ENCODE results near the gene SNCAIP. TPM values are rescaled to one million over a fixed set of nuclear protein-coding genes. Genes with fewer than 3 reads are reported as not detected.

The SNCAIP gene
- total RNA-seq, 4 donors from 2014 or later: 2.4 to 6.5 (median 4.0) TPM

GRCh38 chr5:122405751-122406150 lies 93.7 kb downstream of the SNCAIP start:
- no peak for DNase-seq (ENCODE audit: low spot score in 2 of 2)
- Histone ChIP-seq H3K9me3 (no peaks in the 10 kb centered on the region), H3K27ac (no peak overlapping the region), H3K36me3 (no peaks in the 10 kb centered on the region), H3K4me1 (peaks cover 7% of the 10 kb centered on the region), H3K27me3 (no peaks in the 10 kb centered on the region), H3K4me3 (no peak overlapping the region)
- TF ChIP-seq POLR2A (IDR thresholded peaks at IDR 0.05) (no peak), EP300 (IDR thresholded peaks at IDR 0.05) (no peak), POLR2AphosphoS5 (IDR thresholded peaks at IDR 0.05) (no peak)
- TF ChIP-seq, protein P1, sequence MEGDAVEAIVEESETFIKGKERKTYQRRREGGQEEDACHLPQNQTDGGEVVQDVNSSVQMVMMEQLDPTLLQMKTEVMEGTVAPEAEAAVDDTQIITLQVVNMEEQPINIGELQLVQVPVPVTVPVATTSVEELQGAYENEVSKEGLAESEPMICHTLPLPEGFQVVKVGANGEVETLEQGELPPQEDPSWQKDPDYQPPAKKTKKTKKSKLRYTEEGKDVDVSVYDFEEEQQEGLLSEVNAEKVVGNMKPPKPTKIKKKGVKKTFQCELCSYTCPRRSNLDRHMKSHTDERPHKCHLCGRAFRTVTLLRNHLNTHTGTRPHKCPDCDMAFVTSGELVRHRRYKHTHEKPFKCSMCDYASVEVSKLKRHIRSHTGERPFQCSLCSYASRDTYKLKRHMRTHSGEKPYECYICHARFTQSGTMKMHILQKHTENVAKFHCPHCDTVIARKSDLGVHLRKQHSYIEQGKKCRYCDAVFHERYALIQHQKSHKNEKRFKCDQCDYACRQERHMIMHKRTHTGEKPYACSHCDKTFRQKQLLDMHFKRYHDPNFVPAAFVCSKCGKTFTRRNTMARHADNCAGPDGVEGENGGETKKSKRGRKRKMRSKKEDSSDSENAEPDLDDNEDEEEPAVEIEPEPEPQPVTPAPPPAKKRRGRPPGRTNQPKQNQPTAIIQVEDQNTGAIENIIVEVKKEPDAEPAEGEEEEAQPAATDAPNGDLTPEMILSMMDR (IDR thresholded peaks at IDR 0.05): no peak
- WGBS: 96% methylated on average over 3 of the region's 3 CpGs

DNA sequence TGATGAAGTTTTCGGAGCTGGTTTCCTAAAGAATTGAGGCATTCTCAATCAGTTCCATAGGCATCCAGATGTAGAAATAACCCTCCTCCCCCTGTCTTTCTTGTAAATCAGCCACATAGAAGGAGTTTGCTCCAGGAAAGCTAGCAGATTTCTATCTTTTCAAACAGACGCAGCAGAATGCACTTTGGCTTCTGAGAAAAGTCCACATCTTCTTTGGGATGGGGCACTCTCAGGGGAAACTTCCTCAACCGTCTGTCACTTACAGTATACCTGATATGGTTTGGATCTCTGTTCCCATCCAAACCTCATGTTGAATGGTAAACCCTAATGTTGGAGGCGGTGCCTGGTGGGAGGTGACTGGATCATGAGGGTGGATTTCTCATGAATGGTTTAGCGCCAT lies 94.1 kb downstream of the SNCAIP start:
- no peaks in the 10 kb centered on the region for H3K9me3 ChIP-seq
- H3K4me1 ChIP-seq: peaks cover 7% of the 10 kb centered on the region
- no peak for DNase-seq (ENCODE audit: low spot score in 2 of 2)
- H3K36me3 ChIP-seq: no peaks in the 10 kb centered on the region
- TF ChIP-seq, protein P1 (IDR thresholded peaks at IDR 0.05): no peak
- TF ChIP-seq EP300 (IDR thresholded peaks at IDR 0.05) (no peak), POLR2AphosphoS5 (IDR thresholded peaks at IDR 0.05) (no peak), POLR2A (IDR thresholded peaks at IDR 0.05) (no peak)
- no peaks in the 10 kb centered on the region for H3K27me3 ChIP-seq
- 97% methylated on average over 5 of the region's 5 CpGs for WGBS
- H3K27ac ChIP-seq: no peak overlapping the region
- no peak overlapping the region for H3K4me3 ChIP-seq

GRCh38 chr5:122408592-122409224 lies 96.7 kb downstream of the SNCAIP start:
- no peaks in the 10 kb centered on the region for H3K9me3 ChIP-seq
- no peaks in the 10 kb centered on the region for H3K4me1 ChIP-seq
- no peaks in the 10 kb centered on the region for H3K27me3 ChIP-seq
- H3K36me3 ChIP-seq: no peaks in the 10 kb centered on the region
- H3K4me3 ChIP-seq: no peak overlapping the region
- 77% methylated on average over 1 of the region's 1 CpG for whole genome bisulfite sequencing
- no peak for DNase-seq (ENCODE audit: low spot score in 2 of 2)
- TF ChIP-seq POLR2A (IDR thresholded peaks at IDR 0.05) (no peak), EP300 (IDR thresholded peaks at IDR 0.05) (no peak), POLR2AphosphoS5 (IDR thresholded peaks at IDR 0.05) (no peak)
- TF ChIP-seq, protein P1 (IDR thresholded peaks at IDR 0.05): no peak
- H3K27ac ChIP-seq: no peak overlapping the region

GRCh38 chr5:122412966-122413365 lies 100.9 kb downstream of the SNCAIP start:
- no peak for TF ChIP-seq EP300 (IDR thresholded peaks at IDR 0.05)
- TF ChIP-seq, protein P1 (IDR thresholded peaks at IDR 0.05): no peak
- no peak for TF ChIP-seq POLR2AphosphoS5 (IDR thresholded peaks at IDR 0.05)
- TF ChIP-seq POLR2A (IDR thresholded peaks at IDR 0.05): no peak
- Histone ChIP-seq H3K9me3 (no peaks in the 10 kb centered on the region), H3K27ac (no peak overlapping the region), H3K27me3 (no peaks in the 10 kb centered on the region), H3K4me3 (no peak overlapping the region), H3K4me1 (no peaks in the 10 kb centered on the region), H3K36me3 (no peaks in the 10 kb centered on the region)
- DNase-seq (ENCODE audit: low spot score in 2 of 2): no peak

- H3K27me3 ChIP-seq: no peaks in the 10 kb centered on the region
- H3K36me3 ChIP-seq: no peaks in the 10 kb centered on the region
- H3K27ac ChIP-seq: no peak overlapping the region
- DNase-seq (ENCODE audit: low spot score in 2 of 2): no peak
- WGBS: 83% methylated on average over 3 of the region's 3 CpGs
- H3K4me1 ChIP-seq: no peaks in the 10 kb centered on the region
- TF ChIP-seq, protein P1 (IDR thresholded peaks at IDR 0.05): no peak
- TF ChIP-seq EP300 (IDR thresholded peaks at IDR 0.05) (no peak), POLR2AphosphoS5 (IDR thresholded peaks at IDR 0.05) (no peak)
- H3K9me3 ChIP-seq: no peaks in the 10 kb centered on the region
- no peak overlapping the region for H3K4me3 ChIP-seq
Observed at GRCh38 chr5:122413722-122414121, 101.7 kb downstream of the SNCAIP start.

Measured in suprapubic skin (tissue), 4 donors.